Vagina (tissue), 2 donors: ENCODE results near the gene GPRIN2. TPM values are rescaled to one million over a fixed set of nuclear protein-coding genes. Genes with fewer than 3 reads are reported as not detected.

Source experiments
- DNase-seq, 2 donors: peaks; one replicate each; pipeline ENCODE4 v3.0.0-alpha.2; 2017; ENCODE audit errors: extremely low spot score in 2 of 2
- H3K27ac ChIP-seq: fragments of 200-600 bp; sonication (generic); one replicate; pipeline ENCODE4 v1.5.1; 2019
- H3K27me3 ChIP-seq: fragments of 200-600 bp; sonication (generic); one replicate; pipeline ENCODE4 v1.5.1; 2019
- H3K36me3 ChIP-seq, 2 donors: fragments of 200-600 bp; sonication (generic); one replicate each; pipeline ENCODE4 v1.5.1; 2017 to 2019
- H3K4me1 ChIP-seq: fragments of 200-600 bp; sonication (generic); one replicate; pipeline ENCODE4 v1.5.1; 2019
- H3K4me3 ChIP-seq, 2 donors: fragments of 200-600 bp; sonication (generic); 1 replicate in 1 of 2; 2 replicates in 1 of 2; pipeline ENCODE4 v1.5.1; 2016 to 2019
- H3K9me3 ChIP-seq: fragments of 200-600 bp; sonication (generic); one replicate; pipeline ENCODE4 v1.5.1; 2019
- CTCF ChIP-seq, 3 experiments: fragments of 450-650 bp in 2 of 3; fragments of 200-600 bp in 1 of 3; sonication (generic) in 1 of 3; IDR thresholded peaks; one replicate each; pipeline ENCODE4 v1.5.1; 2017 to 2019; ENCODE audit warnings: antibody characterized with exemption in 3 of 3, mild to moderate bottlenecking in 2 of 3, moderate library complexity in 2 of 3
- POLR2A ChIP-seq, 2 donors: fragments of 450-650 bp; IDR thresholded peaks; one replicate each; pipeline ENCODE4 v1.6.1; 2017; ENCODE audit warnings: antibody characterized with exemption in 2 of 2, mild to moderate bottlenecking in 2 of 2, moderate library complexity in 2 of 2
- POLR2AphosphoS5 ChIP-seq, 2 donors: sonication (generic); formaldehyde crosslinking; IDR thresholded peaks; one replicate each; pipeline ENCODE4 v1.9.0; 2017; ENCODE audit warnings: antibody characterized with exemption in 2 of 2, mild to moderate bottlenecking in 2 of 2, low read depth in 1 of 2; ENCODE audit not compliant: insufficient read depth in 1 of 2
- intact Hi-C: fragments of 100-400 bp; cut with DNase I; formaldehyde crosslinking; loops from one replicate; pipeline ENCODE4 v1.15.1; 2023
- total RNA-seq: library from RNA; depleted of rRNA; stranded (reverse); fragments of >200 nt; gene quantifications from one replicate; pipeline ENCODE4 v1.2.3, GENCODE V29; 2016

The GPRIN2 gene
- total RNA-seq, 1 donor from 2014 or later, result 5.6 TPM

- H3K4me3 ChIP-seq, result no peak overlapping the region
- no peaks in the 10 kb centered on the region for H3K36me3 ChIP-seq
- intact Hi-C loops, result no loop called here
- no peak for DNase-seq
- no peak for TF ChIP-seq POLR2AphosphoS5 (IDR thresholded peaks at IDR 0.05; ENCODE audit: insufficient read depth in 1 of 2, low read depth in 1 of 2)
- no peak for TF ChIP-seq CTCF (IDR thresholded peaks at IDR 0.05)
- TF ChIP-seq POLR2A (IDR thresholded peaks at IDR 0.05), result no peak
- no peak overlapping the region for H3K27ac ChIP-seq
- H3K4me1 ChIP-seq, result no peaks in the 10 kb centered on the region
- no peaks in the 10 kb centered on the region for H3K27me3 ChIP-seq
- H3K9me3 ChIP-seq, result no peaks in the 10 kb centered on the region
Measured at GRCh38 chr10:46548498-46549090, 7.9 kb downstream of the GPRIN2 start.

- no peak overlapping the region for H3K4me3 ChIP-seq
- no peak for DNase-seq
- H3K4me1 ChIP-seq, result no peaks in the 10 kb centered on the region
- no peak overlapping the region for H3K27ac ChIP-seq
- H3K36me3 ChIP-seq, result no peaks in the 10 kb centered on the region
- intact Hi-C loops, result no loop called here
- no peaks in the 10 kb centered on the region for H3K9me3 ChIP-seq
- H3K27me3 ChIP-seq, result no peaks in the 10 kb centered on the region
- TF ChIP-seq POLR2AphosphoS5 (IDR thresholded peaks at IDR 0.05; ENCODE audit: insufficient read depth in 1 of 2, low read depth in 1 of 2) (no peak), POLR2A (IDR thresholded peaks at IDR 0.05) (no peak), CTCF (IDR thresholded peaks at IDR 0.05) (no peak)
Measured at GRCh38 chr10:46547541-46548497, 8.6 kb downstream of the GPRIN2 start.

- Histone ChIP-seq H3K4me1 (no peaks in the 10 kb centered on the region), H3K36me3 (no peaks in the 10 kb centered on the region), H3K9me3 (no peaks in the 10 kb centered on the region), H3K4me3 (no peak overlapping the region), H3K27ac (no peak overlapping the region), H3K27me3 (no peaks in the 10 kb centered on the region)
- TF ChIP-seq POLR2A (IDR thresholded peaks at IDR 0.05), result no peak
- no peak for TF ChIP-seq CTCF (IDR thresholded peaks at IDR 0.05)
- no peak for TF ChIP-seq POLR2AphosphoS5 (IDR thresholded peaks at IDR 0.05; ENCODE audit: insufficient read depth in 1 of 2, low read depth in 1 of 2)
- intact Hi-C loops, result no loop called here
- DNase-seq, result no peak
Measured at GRCh38 chr10:46546591-46547540, 9.6 kb downstream of the GPRIN2 start.

- intact Hi-C loops, result no loop called here
- no peak for DNase-seq
- Histone ChIP-seq H3K27me3 (peaks cover 3% of the 10 kb centered on the region), H3K9me3 (no peaks in the 10 kb centered on the region), H3K27ac (no peak overlapping the region), H3K4me1 (peaks cover 6% of the 10 kb centered on the region), H3K4me3 (no peak overlapping the region), H3K36me3 (no peaks in the 10 kb centered on the region)
- TF ChIP-seq POLR2A (IDR thresholded peaks at IDR 0.05) (no peak), POLR2AphosphoS5 (IDR thresholded peaks at IDR 0.05; ENCODE audit: insufficient read depth in 1 of 2, low read depth in 1 of 2) (no peak), CTCF (IDR thresholded peaks at IDR 0.05) (no peak)
Measured at GRCh38 chr10:46545861-46546590, 10.4 kb downstream of the GPRIN2 start.
